ENCODE measurements around the gene ATP6V1G1.

ATP6V1G1 gene

DNA sequence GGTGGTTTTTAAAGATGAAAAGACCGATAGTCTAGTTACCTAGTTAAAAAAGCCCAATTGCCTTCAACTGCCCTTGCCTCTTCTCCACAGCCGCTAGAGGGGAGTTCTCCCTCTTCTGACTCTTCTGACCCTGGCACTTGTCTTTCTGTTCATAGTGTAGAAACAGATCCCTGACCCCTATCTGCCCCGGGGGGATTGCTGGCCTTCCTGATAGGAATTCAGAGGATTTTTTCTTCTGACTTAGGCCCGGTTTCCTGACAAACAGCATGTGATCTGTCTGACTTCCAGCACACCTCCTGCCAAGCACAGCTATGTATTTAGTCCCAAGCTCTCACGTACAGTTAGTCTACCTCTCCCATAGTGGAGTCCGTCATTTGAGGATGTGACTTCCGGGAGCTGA is 18.5 kb downstream of the ATP6V1G1 start:
- H3K4me3 ChIP-seq (ENCODE audit: low read depth, low read length): no peak overlapping the region
- no peak for DNase-seq (ENCODE audit: low read depth)
- TF ChIP-seq, protein P1, sequence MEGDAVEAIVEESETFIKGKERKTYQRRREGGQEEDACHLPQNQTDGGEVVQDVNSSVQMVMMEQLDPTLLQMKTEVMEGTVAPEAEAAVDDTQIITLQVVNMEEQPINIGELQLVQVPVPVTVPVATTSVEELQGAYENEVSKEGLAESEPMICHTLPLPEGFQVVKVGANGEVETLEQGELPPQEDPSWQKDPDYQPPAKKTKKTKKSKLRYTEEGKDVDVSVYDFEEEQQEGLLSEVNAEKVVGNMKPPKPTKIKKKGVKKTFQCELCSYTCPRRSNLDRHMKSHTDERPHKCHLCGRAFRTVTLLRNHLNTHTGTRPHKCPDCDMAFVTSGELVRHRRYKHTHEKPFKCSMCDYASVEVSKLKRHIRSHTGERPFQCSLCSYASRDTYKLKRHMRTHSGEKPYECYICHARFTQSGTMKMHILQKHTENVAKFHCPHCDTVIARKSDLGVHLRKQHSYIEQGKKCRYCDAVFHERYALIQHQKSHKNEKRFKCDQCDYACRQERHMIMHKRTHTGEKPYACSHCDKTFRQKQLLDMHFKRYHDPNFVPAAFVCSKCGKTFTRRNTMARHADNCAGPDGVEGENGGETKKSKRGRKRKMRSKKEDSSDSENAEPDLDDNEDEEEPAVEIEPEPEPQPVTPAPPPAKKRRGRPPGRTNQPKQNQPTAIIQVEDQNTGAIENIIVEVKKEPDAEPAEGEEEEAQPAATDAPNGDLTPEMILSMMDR (IDR thresholded peaks at IDR 0.05; ENCODE audit: low read depth, low read length, missing control alignments): no peak

DNA sequence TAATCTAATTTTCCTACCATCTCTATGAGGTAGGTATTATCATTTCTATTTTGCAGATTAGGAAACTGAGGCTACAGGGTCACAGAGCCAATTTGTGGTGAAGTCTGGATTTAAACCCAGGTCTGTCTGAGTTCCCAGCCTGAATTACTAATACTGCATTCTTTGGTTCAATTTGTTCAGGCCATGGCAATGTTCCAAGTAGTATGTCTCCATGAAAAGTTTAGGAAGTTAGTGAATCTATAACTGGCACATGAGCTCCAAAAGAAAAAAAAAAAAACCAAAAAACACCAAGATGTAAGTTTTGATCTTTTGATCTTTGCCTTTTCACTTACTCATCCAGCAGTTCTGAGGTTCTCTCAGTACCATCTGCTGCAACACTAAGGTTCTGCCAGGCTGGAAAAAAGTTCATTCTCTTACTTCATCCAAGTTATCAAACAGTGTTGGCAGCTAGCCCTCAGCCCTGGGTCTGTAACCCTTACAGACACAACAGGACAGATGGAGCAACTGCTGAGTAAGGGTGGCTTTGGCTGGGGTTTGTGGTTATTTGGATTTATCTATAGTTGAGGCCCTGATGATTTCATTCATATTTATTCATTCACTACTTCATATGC is 19.1 kb downstream of the ATP6V1G1 start:
- DNase-seq (ENCODE audit: low read depth): no peak
- TF ChIP-seq, protein P1 (IDR thresholded peaks at IDR 0.05; ENCODE audit: low read depth, low read length, missing control alignments): no peak

DNA sequence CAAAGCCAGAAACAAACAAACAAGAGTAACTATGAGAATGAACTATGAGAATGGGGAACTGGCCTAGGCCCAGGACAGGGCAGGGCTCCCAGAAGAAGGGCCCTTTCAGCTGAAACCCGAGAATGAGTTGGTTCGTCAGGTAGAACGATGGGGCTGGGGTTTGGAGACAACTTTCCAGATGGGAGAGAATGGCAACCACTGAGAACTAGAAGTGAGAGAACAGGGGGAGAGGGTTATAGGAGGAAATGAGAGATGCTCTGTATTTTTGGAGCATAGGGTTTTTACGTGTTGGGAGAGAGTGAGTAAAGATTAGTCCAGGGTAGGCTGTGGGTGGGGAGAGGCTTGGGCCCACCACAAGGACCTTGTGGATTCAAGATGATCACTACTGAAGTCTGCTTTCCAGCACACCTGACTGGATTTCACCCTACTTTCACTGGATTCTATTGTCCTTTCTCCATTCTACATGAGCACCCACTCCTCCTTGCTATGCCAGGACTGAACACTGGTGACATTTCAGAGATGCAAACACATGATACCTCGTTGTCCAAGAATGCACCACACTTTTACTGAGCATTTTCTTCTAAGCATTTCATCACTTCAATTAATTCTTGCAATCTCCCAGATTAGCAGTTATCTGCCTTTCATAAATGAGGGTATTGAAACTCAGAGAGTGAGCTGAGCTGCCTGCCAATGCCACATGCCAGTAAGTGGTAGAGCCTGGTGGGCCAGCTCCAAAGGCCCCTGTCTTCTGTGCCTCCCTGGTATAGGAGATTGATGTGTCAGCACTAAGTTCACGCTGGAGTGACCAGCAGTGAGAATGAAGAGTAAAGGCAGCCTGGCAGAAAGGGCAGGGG is 20.3 kb downstream of the ATP6V1G1 start:
- no peak for DNase-seq (ENCODE audit: low read depth)
- TF ChIP-seq, protein P1 (IDR thresholded peaks at IDR 0.05; ENCODE audit: low read depth, low read length, missing control alignments): no peak
- H3K4me3 ChIP-seq (ENCODE audit: low read depth, low read length): no peak overlapping the region

More for the DNA sequence above, 19.1 kb downstream of the ATP6V1G1 start:
- no peak overlapping the region for H3K4me3 ChIP-seq (ENCODE audit: low read depth, low read length)

DNA sequence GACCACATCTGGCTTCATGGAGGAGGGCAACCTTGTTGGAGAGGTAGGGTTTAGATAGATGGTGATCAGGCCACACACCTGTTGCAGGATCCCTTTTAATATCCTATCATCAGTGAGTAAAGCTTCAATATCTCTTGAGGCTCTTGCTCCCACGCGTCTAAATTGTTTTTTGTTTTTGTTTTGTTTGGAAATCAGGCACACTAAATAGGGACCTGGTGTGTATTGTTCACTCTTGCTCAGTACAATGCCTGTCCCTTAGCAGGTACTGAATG is 20.9 kb downstream of the ATP6V1G1 start:
- no peak for DNase-seq (ENCODE audit: low read depth)
- TF ChIP-seq, protein P1 (IDR thresholded peaks at IDR 0.05; ENCODE audit: low read depth, low read length, missing control alignments): no peak
- no peak overlapping the region for H3K4me3 ChIP-seq (ENCODE audit: low read depth, low read length)

DNA sequence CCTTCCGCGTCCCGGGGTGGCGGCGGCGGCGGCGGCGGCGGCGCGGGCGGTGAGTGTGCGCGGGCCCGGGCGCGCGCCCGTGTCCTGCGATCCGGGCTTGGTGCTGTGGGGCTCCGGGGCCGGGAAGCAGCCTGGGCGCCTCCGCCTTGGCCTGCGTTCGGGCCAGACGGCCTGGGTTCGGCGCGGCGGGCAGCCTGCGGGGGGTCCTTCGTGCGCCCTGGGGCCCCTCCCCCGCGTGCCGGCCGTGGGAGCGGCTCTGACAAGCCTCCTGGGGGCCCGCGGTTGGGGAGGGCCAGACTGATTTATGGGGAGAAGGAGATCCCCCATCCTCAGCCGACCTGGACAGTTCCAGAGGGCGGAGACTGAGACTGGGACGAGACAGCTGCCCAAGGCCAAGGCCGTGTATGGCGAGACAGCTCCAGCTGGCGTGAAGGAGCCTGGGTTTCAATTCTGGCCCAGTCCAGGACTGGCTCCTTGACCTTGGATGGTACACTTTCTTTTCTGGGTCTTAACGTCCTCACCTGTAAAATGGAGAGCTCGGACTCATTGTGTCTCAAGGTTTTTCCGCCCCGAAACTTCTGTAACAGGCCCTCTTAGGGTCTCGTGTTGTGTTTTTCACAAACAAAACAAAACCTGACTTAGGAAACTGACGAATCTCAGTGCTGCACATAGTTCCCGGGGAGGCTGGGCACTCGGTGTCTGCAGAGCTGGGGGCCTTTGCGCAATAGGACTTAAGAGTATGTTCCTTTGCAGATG is 24.1 kb downstream of the ATP6V1G1 start:
- TF ChIP-seq, protein P1 (IDR thresholded peaks at IDR 0.05; ENCODE audit: low read depth, low read length, missing control alignments): no peak
- H3K4me3 ChIP-seq (ENCODE audit: low read depth, low read length): peak overlapping the region; percentile 63
- no peak for DNase-seq (ENCODE audit: low read depth)

DNA sequence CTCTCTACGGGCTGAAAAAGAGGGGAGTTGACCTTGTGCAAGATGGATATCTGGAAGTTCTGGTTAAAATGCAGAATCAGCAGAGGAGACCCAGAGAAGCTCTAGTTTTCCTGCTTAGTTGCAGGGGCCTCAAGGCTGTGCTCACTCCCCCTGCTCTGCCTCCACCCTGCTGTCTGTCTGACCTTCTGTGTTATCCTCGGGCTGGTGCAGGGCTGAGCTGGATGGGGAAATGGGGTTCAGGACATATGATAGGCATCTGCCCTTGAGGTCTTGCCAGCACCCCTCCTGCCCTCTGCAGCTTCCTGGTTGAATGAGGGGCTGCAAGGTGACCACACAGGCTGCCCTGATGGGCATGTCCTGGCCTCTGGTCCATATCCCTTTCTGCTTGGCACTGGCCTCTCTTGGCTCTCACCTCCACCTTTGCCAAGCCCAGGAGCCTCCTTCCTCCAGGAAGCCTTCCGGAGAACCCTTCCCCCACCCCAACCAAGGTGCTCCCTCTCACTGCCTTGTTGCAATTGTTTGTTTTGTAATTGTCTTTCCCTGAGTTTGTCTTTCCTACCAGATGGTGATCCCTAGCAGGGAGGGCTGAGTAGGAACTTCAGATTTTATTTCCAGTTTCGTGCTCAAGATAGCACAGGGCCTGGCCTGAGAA is 24.8 kb downstream of the ATP6V1G1 start:
- TF ChIP-seq, protein P1 (IDR thresholded peaks at IDR 0.05; ENCODE audit: low read depth, low read length, missing control alignments): no peak
- no peak for DNase-seq (ENCODE audit: low read depth)
- H3K4me3 ChIP-seq (ENCODE audit: low read depth, low read length): peak overlapping the region; percentile 63
